GM19397 (cell line): Measurements from ENCODE around the gene AMMECR1.

ENCODE experiments used
- ATAC-seq: cut with Tn5 transposase; IDR thresholded peaks from one replicate; pipeline ENCODE4 v1.9.1; 2021; ENCODE audit warnings: mild to moderate bottlenecking, moderate library complexity; ENCODE audit not compliant: unreplicated experiment

AMMECR1 gene

GRCh38 chrX:110213183-110213582, 104.7 kb downstream of the AMMECR1 start:
- no peak for ATAC-seq

DNA sequence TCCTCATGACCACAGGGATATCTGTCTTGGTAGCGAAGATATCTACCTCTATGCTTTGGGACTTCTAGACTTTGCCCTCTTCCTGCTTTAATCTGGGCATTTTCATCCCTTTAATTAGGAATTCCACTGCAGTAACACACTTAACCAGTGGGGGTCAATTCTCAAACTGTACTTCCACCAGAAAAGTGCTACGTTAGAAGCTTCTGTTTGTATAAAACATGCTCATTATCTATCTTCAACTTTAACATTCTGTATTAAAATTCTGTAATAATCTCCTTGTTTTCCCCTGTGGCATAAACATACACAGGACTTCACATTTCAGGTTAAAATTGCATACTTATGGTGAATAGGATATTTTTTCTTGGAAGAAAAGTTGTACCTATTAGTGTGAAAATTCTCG, 105.6 kb downstream of the AMMECR1 start:
- ATAC-seq, result no peak

GRCh38 chrX:110211340-110211739, 106.5 kb downstream of the AMMECR1 start:
- no peak for ATAC-seq

- no peak for ATAC-seq
These were observed 107.3 kb downstream of the AMMECR1 start for GRCh38 chrX:110210417-110211139.

GRCh38 chrX:110208092-110208491, 109.8 kb downstream of the AMMECR1 start:
- no peak for ATAC-seq

GRCh38 chrX:110204986-110205385, 112.9 kb downstream of the AMMECR1 start:
- ATAC-seq, result no peak

DNA sequence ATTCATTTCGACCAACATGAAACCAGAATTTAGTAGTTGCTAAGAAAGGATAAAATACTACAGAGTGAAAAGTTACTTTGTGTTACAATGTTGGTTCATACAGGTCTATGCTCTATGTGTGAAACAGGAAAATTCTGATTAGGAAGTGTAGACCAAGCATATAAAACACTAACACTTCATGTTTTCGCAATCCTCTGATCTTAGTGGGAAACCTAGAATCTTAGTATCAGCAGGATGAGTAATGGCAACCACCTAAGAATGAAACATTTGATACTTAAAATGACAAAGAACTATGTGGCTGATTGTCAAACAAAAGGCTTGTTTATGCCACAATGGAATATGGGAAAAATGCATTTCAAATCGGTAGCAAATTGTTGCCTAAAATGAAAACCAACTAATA, 116.1 kb downstream of the AMMECR1 start:
- ATAC-seq, result no peak

DNA sequence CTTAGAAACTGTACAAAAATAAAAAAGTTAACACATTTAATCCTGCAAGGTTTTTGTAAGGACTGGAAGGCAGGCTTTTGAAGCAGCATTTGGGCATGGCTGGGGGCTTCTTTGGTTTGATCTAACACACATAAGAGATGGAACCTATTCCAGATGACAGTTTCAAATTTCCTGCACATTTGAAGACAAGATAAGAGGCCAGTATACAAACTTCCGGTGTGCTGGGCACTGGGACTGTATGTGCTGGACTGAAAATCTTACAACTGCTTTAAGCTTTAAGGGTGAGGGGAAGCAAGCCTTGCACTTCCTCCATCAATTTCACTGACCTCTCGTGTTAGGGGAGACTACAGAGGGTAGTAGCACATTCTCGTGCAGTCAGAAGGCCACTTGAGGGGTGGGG, 122.9 kb downstream of the AMMECR1 start:
- no peak for ATAC-seq

DNA sequence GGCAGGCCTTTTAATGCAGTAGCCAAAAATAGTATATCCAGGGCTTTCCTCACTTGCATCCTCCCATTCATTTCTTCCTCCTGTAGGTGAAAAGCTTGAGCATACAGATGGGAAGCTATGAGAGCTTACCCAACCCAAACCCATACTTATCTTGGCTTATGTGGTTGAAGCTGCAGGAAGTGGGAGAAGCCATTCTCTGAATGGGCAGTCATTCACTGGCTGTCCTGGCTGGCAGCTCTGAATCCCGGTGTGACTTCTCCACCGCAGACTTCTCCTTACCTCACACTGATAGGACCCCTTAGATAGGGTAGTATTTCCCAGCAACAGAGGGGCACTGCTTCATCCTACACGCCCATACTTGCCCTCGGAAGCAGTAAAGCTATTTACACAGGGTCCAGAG, 125.4 kb downstream of the AMMECR1 start:
- ATAC-seq, result no peak

DNA sequence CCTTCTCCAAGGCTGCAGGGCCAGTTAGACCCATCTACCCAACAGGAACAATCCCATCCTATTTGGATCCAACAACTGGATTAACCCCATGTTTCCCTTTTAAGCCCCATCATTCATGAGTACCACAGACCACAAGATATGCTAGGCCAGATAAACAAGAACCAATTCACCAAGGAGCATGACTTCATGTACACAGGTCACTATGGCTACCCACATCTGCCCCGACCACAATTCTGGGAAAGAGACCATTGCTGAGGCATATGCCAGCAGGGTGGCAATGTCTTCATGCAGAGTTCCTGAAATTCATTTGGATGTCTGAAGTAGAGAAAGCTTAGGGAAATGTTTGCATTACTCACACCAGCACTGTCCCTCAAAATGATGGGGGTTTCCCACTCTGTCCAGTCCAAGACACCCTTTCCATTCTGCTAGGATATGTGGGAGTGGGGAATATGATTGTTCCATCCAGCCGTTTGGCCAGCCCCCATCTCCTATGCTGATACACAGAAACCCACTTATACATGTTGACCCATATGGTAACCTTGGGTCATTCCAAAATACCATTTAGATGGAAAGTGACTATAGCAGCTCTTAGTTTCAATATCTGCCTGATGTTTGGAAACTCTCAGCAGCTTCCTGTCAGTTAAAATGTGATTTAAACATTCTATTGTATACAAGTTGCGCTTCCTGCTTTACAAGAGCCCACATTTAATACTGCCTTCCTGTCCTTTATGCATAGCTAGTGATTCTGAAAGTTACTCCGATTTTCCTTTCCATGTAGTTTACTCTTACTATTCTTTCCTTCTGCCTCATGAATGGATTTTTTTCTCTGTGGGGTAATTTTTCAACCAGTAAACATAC, 129.0 kb downstream of the AMMECR1 start:
- no peak for ATAC-seq

DNA sequence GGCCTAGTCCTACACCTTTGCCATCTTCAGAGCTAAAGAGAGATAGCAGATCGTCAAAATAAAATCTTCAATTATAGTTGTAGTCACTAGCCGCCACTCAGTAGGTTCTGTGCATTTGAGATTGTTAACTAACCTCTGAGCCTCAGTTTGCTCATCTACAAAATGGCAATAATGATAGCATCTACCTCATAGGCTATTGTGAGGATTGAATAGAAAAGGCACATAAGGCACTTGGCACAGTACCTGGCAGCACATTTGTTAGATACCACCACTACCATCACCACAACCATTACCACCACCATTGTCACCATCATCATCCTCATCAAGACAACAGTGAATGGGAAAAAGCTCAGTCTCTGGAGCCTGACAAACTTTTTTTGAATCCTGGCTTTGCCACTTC, 134.6 kb downstream of the AMMECR1 start:
- ATAC-seq, result no peak

DNA sequence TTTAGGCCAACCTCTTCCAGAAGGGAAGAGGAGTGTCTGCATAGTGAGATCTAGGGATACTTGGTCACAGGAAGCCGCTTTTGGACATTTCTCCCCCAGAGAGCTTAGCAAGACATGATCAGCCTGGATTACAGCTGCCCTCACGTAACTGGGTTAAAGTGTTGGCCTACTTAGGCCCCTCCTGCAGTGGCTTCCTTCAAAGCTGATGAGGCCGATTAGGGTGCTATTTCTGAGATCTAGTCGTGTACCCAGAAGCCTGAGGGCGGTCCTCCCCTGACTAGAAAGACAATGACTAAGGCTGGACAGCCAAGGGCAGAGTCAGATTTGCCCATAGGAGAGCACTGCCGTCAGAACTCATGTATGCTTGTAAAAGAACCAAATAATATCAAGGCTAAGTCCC, 135.0 kb downstream of the AMMECR1 start:
- ATAC-seq, result no peak

GRCh38 chrX:110182362-110182761, 135.5 kb downstream of the AMMECR1 start:
- no peak for ATAC-seq

- no peak for ATAC-seq
These were observed 136.3 kb downstream of the AMMECR1 start for GRCh38 chrX:110181459-110182137.

- peak; percentile 85 for ATAC-seq
These were observed 137.0 kb downstream of the AMMECR1 start for GRCh38 chrX:110180928-110181310.

DNA sequence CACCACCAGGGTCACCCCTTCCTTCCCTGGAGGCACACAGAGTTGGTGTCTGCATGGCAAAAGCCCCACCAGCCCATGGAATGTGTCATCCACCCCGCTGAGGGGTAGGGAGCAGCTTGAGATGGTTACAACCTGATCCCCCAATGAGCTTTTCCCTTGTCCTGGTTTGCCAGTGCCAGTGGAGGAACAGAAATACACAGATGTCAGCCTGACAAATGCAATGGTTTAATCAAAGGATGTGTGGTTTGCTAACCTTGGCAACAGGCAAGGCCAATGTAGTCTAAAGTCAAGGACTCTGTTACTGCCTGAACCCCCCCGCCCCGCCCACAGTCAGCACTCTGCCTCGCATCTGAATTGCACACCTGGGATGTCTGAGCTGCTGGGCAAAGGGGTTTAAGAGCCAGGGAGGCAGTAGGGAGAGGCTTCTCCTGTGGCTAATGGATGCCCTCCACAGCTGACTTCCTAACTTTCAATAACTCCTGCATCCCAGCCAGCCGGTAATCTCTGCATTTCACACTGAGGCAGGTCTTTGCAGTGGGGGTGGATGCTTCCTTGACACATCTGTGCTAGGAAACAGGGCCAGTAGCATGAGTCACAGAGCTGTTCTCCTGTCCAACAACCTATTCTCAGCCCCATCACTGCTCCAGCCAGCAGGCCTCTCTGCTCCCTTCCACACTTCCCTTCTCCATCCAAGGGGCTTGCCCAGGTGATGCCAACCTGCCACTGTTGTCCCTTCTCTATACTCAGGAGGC, 137.5 kb downstream of the AMMECR1 start:
- peak; percentile 33 for ATAC-seq

- ATAC-seq, result no peak
These were observed 139.6 kb downstream of the AMMECR1 start for GRCh38 chrX:110178179-110178865.

DNA sequence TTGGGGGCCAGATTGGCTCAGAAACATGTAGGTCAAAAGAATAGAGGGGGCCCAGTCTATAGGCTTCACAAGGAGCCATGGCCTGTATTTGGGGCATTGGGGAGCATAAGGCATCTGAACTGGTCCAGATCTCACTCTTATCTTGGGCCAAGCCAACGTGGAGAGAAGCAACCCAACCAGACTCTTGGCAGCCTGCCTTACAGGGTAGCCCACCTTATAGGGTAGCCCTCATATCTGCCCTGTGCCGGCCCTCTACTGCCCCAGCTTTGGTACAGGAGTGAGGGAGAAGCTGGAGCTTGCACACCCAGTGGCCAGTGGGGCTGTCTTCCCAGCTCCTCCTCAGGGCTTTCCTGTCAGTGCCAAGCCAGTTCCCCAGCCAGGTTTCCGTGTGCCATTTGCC, 142.2 kb downstream of the AMMECR1 start:
- ATAC-seq, result no peak

- ATAC-seq, result no peak
These were observed 142.7 kb downstream of the AMMECR1 start for GRCh38 chrX:110175146-110175545.
